ENCODE measurements around the gene CCM2.

CCM2 gene

GRCh38 chr7:45080958-45081669 is 81.1 kb downstream of the CCM2 start:
- no peak for DNase-seq (ENCODE audit: low spot score)

GRCh38 chr7:45081670-45081974 is 81.6 kb downstream of the CCM2 start:
- no peak for DNase-seq (ENCODE audit: low spot score)

GRCh38 chr7:45082031-45082830 is 82.2 kb downstream of the CCM2 start:
- no peak for DNase-seq (ENCODE audit: low spot score)

- DNase-seq (ENCODE audit: low spot score) = no peak
Observed at GRCh38 chr7:45082831-45083331, 82.9 kb downstream of the CCM2 start.

GRCh38 chr7:45084336-45084735 is 84.3 kb downstream of the CCM2 start:
- DNase-seq (ENCODE audit: low spot score) = no peak

GRCh38 chr7:45084901-45085618 is 85.1 kb downstream of the CCM2 start:
- no peak for DNase-seq (ENCODE audit: low spot score)

GRCh38 chr7:45085619-45086200 is 85.7 kb downstream of the CCM2 start:
- no peak for DNase-seq (ENCODE audit: low spot score)

- no peak for DNase-seq (ENCODE audit: low spot score)
Observed at GRCh38 chr7:45086331-45087065, 86.5 kb downstream of the CCM2 start.

GRCh38 chr7:45087301-45088145 is 87.5 kb downstream of the CCM2 start:
- no peak for DNase-seq (ENCODE audit: low spot score)

GRCh38 chr7:45088146-45088701 is 88.2 kb downstream of the CCM2 start:
- DNase-seq (ENCODE audit: low spot score) = no peak

- no peak for DNase-seq (ENCODE audit: low spot score)
Observed at GRCh38 chr7:45088821-45089340, 88.9 kb downstream of the CCM2 start, which contains the start of gene NACAD. NACAD (minus strand) TSS chr7:45088969; CDS start chr7:45088894, 75 bp downstream.

- peak; percentile 33 for DNase-seq (ENCODE audit: low spot score)
Observed at GRCh38 chr7:45089341-45089891, 89.4 kb downstream of the CCM2 start.

- DNase-seq (ENCODE audit: low spot score) = no peak
Observed at GRCh38 chr7:45092100-45092930, 92.3 kb downstream of the CCM2 start.

GRCh38 chr7:45092931-45093235 is 92.9 kb downstream of the CCM2 start:
- no peak for DNase-seq (ENCODE audit: low spot score)

- DNase-seq (ENCODE audit: low spot score) = no peak
Observed at GRCh38 chr7:45098983-45099839, 99.2 kb downstream of the CCM2 start.

- no peak for DNase-seq (ENCODE audit: low spot score)
Observed at GRCh38 chr7:45099891-45100760, 100.1 kb downstream of the CCM2 start.

All from NAMALWA (cell line).